ENCODE results near the gene ENPP6.
"Not testable (repeated sequence)": the region's sequence is repeated elsewhere in the genome, so short reads cannot be mapped to it uniquely, and the experiment has no call there.

The ENPP6 gene

GRCh38 chr4:184051262-184051661 lies 166.4 kb downstream of the ENPP6 start:
- DNase-seq, result not testable (repeated sequence)

DNA sequence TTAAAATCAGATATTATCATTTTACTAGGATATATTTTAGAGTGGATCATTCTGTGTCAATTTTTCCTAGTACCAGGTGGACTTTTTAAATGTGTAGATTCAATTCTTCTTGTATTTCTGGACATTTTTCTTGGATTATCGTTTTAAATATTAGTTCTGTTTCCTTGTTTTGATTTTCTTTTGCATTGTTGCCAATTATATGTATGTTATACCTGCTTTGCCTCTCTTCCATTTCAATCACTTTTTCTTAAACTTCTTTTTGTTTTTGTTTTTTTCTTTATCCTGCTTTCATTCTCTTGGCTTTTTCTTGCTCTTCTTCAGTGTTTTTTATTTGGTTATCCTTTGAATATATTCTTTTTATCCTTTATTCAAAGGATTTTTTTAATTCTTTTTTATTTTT lies 171.5 kb downstream of the ENPP6 start:
- no peak for DNase-seq

DNA sequence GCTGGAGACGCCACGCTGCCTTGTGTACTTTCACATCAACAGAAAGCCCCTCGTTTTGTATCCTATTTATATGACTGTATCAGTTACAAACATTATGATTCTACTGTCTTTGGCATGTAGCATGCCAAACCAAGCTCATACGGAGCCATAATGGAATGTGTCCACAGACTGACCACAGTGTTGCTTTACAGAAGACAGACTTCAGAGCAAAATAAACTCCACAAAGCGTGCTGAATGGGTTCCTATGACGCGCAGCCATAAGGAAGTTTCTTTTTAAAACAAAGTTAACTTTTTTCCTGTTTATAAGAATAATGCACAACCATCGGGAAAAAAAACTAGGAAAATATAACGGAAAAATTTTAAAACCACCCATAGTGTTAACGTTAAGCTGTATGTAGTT lies 176.5 kb downstream of the ENPP6 start:
- no peak for DNase-seq

GRCh38 chr4:184039963-184040383 lies 177.7 kb downstream of the ENPP6 start:
- DNase-seq, result no peak

Data from NCI-H82 (cell line).